ENCODE data around the gene CST9.
A peak's percentile ranks its signal among the peaks of the same experiment; 100 is the strongest.
"Not testable (repeated sequence)": the region's sequence is repeated elsewhere in the genome, so short reads cannot be mapped to it uniquely, and the experiment has no call there.

The CST9 gene

DNA sequence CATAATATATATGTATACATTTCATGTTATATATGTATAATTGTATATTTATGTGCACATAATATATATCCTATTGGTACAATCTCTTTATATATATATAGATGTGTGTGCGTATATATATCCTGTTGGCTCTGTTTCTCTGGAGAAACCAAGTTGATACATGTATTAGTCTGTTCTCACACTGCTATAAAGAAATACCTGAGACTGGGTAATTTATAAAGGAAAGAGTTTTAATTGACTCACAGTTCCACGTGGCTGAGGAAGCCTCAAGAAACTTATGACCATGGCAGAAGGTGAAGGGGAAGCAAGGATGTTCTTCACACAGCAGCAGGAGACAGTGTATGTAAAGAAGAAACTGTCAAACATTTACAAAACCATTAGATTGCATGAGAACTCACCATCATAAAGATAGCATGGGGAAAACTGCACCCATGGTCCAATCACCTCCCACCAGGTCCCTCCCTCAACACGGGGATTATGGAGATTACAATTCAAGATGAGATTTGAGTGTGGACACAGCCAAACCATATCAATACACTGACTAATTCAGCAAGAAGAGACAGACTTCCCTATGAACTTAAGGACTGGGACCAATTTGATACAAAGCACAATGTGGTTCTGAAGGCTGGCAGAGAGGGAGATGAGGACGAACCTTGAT lies 18.1 kb upstream of the CST9 start:
- DNase-seq = no peak

DNA sequence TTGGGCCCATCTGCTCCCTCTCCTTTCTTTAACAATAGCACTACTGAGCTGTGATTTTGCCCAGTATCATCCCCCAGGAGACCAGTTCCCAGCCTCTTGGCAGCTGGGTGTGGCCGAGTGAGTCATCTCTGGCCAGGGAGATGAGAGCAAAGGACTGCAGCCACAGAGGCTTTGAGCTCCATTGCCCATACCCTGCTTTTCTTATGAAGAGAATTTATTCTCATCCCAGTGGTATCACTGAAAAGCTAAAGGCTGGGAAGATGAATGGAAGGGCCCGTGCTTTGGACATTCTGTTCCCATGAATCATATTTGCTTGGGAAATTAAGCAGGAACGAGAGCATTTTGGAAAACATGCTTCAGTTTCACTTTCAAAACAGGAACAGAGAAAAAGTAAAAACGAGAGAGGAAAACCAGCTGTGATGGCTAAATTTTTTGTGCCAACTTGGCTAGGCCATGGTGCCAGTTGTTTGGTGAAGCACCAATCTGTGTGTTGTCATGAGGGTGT lies 17.2 kb upstream of the CST9 start:
- no peak for DNase-seq

DNA sequence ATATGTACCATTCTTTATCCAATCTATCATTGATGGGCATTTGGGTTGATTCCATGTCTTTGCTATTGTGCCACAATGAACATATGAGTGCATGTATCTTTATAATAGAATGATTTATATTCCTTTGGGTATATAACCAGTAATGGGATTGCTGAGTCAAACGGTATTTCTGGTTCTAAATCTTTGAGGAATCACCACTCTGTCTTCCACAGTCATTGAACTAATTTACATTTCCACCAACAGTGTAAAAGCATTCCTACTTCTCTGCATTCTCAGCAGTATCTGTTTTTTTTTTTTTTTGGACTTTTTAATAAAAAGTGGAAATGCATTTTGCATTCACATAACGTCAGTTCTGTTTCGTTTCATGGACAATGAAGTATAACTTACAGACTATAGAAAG lies 16.7 kb upstream of the CST9 start:
- DNase-seq = not testable (repeated sequence)

DNA sequence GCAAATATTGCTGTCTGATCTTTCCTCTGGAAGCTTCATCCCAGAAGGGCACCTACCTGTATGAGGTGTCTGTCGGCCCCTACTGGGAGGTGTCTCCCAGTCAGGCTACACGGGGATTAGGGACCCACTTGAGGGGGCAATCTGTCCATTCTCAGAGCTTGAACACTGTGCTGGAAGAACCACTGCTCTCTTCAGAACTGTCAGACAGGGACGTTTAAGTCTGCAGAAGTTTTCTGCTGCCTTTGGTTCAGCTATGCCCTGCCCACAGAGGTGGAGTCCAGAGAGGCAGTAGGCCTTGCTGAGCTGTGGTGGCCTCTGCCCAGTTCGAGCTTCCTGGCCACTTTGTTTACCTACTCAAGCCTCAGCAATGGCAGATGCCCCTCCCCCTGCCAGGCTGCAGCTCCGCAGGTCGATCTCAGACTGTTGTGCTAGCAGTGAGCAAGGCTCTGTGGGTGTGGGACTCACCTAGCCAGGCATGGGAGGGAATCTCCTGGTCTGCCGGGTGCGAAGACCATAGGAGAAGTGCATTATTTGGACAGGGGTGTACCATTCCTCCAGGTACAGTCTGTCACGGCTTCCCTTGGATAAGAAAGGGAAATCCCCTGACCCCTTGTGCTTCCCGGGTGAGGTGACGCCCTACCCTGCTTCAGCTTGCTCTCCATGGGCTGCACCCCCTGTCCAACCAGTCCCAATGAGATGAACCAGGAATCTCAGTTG lies 15.1 kb upstream of the CST9 start:
- not testable (repeated sequence) for DNase-seq

DNA sequence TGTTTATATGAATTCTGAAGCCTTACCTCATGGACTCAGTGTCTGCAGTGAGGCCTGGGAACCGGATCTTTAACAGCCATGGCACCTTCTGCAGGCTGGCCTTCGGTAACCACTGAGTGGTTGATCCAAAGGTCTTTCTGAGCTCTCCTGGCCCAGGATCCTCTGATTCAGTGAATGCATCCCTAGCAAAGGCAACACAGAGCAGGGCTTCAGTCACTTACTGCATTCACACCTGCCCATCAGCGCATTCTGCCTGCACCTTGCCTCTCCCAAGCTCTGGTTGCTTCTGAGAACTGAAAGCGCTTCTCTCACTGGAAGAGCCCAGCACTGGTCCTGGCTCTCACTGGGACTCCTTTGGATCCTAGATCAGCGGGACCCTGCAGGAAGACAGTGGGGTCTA lies 8.4 kb upstream of the CST9 start:
- DNase-seq = no peak

DNA sequence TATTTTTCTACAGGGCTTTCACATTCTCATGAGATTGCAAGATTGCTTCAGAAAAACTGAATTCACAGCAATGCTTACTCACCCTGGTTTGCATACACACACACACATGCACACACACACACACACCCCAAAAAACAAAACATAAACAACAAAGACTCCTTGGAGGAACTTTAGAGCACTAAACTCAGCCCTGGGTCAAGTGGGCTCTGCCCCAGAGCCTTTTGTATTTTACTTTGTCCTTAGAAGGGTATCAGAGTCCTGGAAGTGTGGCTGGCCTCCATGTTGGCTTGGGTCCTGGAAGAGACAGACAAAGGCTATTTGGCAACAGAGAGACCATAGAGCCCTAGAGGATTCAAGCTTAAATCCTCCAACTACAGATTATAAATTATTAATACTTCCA lies 8.0 kb upstream of the CST9 start:
- DNase-seq = no peak

DNA sequence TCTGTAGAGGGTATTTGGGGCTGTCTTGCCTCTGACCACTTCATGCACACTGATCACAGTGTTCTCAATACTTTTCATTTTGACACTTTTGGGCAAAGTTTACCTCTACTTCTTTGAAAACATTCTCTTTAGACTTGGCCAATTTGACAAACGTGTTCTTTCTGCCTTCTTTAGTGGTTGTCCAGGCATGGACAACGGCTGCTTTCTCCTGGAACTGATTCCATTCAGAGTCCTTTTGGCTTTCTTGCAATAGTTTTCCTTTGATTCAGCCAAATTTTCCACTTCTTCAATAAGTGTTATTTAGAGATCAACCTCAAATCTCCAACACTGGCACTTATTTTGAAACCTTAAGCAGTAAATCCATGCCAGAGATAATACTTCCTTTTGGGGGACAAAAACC lies 6.7 kb upstream of the CST9 start:
- no peak for DNase-seq

DNA sequence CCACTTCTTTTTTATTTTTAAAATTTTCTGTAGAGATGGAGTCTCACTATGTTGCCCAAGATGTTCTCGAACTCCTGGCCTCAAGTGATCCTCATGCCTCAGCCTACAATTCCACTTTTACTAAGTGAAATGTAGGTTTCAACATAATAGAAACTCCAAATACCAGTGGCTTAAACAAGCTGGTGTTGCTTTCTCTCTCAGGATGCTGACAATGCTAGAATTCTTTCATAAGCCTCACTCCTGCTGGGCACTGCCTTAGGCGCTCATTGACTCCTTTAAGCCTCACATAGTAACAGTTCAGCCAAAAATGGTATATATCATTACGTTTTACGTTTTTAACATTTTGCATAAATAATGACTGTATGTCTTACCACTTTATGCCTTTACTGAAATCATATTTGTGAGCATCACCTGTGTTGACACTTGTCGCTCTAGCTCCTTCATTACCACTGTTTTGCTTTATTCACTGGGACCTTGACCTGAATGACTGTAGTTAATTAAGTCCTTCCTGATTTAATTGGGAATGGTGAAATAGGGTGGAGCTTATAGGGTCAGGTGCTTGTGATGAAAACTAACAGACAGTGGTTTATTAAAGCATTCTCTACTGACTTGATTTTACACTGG lies 3.9 kb upstream of the CST9 start:
- no peak for DNase-seq

DNA sequence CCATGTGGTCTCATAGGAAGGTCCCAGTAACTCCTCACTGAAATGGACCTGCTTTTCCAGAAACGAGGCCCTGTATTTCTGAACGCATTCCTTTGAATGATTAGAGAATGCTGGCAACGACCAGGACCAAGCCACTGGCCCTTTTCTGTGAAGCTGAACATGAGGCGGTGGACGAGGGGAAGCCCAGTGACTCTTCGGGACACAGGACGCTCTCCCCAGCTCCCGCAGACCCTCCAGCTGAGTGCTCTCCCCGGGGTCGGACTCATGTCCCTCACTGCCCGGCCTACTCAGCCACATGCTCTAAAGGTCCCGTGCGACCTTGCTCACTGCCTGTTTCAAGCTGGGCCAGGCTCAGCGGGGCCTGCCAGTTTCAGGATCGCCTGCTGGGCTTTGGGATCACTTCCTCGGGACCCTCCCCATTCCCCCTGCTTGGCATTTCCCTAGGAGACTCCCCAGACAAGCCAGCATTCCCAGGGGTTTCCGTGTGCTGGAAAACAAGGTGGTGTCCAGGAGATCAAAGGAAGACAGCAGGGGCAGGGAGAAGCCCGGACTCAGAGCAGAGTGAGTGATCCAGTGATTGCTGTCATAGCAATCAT lies 2.6 kb upstream of the CST9 start:
- DNase-seq = no peak

DNA sequence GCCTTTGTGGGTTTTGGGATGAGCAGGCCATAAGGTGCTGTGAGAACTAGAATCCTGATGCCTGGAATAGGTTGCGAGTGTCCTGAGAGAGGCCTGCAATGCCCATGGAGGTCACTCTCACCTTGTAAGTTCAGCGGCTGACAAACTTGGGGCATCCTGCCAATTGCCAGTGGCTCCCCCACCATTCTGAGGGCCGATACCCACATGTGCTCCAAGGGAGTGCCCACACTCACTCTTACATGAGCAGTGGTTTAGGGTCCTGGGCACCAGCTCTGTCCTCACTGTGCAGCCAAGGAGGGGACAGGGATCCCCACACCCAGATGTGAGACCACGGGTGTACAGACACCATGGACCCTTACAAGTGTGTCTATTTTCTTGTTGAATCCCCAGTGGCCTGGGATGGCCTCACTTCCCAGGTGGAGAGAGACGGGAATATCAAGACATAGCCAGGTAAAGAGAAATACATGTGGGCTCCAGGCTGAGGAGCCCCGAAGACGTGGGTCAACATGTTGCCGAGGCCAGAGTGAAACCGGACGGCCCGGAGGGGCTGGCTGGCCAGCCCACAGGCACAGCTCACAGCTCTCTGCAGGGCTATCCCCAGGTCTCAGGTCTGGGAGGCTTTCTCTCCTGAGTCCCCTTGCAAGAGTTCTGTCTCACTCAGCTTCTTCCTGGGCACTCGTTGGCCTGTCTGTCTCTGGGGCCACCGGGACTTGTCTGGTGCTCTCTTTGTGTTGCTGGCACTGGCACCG lies 2.0 kb upstream of the CST9 start:
- no peak for DNase-seq

DNA sequence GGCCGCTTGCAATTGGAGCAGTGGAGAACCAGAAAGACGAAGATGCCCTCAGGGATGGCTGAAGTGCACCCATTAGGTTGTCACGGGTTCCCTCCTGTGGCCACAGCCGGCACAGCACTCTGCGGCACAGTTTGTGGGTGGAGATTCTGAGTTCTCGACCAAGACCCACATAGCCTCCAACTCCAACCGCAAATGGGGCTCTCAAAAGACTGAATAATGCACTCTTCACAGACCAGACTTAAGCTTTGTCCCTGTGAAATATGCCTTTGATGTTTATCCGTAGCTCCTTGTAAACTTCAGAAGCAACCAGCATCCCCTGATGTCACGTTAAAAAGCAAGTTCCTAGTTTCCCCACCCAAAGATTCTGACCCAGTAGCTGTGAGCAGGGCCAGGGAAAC lies 934 bp upstream of the CST9 start:
- peak; percentile 57 for DNase-seq

DNA sequence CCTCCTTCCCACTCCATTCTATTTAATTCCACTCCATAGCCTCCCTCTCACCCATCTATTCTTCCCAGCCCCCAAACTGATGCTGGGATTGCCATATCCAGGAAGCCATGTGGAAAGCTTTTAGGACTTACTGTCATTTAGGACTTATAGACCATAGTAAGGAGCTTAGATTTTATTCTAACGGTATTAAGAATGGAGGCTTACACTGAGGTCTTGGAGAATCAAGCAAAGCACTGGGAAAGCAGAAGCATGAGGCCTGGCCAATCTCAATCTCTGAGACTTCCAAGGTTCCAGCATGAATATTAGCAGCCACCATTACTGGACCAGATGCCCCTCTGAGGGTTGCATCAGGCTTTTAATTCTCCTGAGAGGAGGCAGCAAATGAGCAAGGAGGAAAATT lies 1.4 kb downstream of the CST9 start:
- DNase-seq = no peak

DNA sequence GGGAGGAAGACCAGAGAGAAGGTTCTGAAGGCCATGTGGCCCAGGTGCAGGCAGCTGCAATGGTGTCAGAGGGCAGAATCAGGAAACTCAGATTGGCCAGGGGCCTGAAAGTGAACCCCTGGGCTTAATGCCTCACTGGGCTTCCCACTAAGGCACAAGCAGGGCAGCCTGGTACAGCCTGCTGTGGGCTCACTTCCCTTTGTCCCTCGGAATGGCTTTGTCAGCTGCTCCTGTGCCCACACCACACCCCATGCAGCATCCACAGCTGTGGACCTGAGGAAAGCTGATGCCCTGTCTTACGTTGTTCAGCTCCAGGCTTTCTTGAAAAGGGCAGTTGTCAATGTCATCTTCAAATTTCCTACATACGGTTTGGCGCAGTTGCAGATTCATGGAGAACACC lies 2.4 kb downstream of the CST9 start:
- no peak for DNase-seq

DNA sequence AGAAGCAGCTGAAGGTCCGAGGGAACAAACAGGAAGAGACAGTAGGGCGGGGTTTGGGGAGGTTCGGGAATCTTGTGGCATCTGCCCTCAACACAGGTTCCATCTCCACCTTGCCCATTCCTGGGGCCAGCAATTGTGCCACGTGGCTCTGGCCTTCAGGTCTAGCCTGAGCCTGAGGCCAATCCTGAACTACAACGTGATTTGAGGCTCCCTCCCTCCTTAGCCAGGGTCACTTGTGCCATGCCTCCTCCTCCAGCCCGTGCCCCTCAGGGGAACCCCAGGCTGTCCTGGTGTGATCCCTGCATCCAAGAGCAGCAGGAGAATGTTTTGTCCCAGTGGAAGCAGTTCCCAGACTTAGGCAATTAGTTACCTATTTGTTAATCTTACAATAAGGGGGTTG lies 3.0 kb downstream of the CST9 start:
- DNase-seq = no peak

DNA sequence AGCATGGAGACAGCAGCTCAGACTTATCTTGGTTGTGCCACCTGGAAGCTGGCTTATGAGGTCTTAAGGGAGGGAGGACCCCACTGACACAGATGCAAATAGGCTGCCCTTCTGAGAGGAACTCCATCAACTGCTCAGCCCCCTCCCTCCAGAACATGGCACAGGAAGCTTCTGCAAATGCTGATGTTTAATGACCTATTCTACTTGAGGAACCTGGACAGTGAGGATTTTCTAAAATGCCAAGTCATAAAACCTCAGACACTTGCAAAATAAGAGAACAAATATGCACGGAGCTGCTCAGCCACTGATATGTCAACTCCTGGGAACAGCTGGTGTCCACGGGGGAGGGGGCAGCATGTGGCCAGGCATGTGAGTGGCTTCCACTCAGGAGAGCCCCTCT lies 3.5 kb downstream of the CST9 start:
- no peak for DNase-seq

DNA sequence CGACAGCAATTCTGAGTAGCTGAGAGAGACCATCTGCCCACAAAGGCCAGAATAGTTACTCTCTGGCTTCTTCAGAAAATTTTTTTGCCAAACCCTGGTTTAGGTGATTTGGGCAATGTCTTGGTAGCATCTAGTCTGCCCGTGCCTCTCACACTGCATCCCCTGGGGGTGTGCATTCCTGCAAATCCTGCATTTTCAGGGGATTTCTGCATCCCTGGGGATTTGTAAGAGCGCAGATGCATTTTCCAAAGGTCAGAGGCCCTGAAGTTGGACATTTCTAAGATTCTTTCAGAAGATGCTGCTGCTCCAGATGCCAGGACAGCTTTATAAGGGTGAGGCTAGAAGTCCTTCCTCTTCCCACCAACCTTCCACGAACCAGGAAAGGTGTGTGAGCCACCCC lies 4.0 kb downstream of the CST9 start:
- no peak for DNase-seq

DNA sequence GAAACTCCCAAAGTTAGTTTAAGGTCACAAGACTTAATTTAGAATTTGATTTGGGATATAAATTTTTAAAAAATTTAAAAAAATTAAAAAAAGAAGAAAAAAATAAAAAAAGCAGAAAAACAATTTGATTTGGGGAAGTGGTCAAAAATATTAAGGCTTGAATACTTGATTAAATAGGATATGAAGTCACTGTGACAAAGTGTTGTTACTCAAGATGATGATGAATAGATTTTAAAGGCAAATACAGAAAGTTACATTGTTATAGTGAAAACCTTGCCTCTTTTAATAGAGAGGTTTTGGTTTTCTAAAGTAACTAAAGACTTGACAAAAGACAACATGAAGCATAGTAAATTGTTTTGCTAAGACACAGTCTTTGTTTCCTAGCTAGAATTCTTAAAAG lies 7.2 kb downstream of the CST9 start:
- DNase-seq = no peak

DNA sequence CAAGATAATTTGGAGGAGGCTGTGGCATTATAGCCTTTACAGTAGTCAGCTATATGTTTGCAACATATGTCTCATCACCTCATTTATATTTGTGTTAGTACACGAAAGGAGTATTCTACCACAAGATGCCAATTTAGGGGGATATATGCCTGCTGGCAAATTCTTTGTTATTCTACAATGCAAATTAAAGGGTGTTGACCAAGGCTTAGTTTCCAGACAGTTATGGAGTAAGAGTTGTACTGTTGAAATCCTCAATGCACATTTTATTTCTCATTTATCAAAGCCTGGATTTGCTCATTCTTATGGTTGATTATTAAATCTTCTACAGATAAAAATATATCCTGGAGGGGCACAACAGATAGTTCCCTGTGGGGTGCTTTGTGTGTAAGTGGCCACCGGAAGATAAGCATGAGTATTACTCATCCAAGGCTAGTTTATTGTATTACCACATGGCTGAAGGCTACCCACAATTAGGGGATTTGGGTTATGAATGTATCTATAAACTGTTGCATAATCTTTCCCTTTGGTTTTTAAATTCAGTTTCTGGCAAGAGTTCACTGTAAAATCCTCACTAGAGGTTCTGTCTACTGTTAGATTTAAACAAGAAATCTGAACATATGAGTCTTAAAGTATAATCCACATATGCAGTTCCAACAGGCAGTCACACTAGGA lies 9.0 kb downstream of the CST9 start:
- DNase-seq = no peak

DNA sequence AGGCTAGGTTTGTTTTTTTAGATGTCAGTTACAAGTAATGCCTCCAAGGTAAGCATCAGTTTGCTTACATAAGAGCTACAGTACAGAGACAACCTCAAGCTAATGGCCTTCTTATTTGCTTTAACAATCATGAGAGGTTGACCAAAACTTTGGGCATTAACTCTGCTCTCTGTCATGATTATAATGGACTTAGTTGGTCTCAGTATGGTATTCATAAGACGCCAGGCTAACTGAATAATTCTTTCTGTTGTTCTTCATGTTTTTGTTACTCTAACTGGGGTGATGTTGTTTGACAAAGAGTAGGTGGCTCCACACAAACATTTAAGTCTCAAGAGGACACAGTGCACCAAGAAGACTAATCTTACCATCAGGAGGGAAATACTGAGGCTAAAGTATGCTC lies 9.8 kb downstream of the CST9 start:
- no peak for DNase-seq

DNA sequence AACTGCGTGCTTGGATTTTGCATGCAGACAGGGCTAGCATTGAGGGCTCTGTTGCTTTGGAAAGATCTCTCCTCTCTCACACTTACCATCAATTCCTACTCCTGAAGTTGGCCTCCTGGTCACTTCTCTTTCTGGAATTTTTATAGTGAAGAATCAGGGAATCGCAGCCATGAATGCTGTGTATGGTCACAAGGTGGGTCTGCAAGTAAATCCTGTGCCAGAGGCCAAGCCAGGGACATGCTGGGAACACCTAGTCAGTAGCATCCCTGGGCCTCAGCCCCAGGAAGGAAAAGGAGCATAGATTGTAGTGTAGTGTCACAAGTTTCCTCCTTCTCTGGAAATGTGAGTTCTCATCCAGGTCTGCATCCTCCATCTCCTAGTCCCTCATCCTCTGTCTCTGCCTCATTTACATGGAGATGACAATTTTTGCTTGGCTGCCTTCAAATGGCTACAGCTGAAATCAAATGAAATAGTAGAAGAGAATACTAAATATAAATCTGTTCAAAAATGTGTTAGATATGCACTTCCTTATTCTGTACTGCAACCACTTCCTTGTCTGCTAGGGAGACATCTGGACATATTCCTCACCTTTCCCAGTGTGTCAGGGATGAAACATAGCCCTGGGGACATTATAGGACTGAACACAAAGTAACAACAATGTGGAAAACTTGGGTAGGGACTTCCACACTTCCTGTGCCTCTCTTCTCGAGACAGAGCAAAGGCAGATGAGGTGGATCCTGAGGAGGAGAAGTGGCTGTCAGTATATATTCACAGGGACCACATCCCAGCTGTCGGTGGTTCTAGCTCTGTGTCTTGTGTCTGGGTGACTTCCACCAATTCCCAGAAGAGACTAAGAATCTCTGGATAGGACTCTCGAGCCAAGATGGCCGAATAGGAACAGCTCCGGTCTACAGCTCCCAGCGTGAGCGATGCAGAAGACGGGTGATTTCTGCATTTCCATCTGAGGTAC lies 17.0 kb downstream of the CST9 start:
- no peak for DNase-seq

DNA sequence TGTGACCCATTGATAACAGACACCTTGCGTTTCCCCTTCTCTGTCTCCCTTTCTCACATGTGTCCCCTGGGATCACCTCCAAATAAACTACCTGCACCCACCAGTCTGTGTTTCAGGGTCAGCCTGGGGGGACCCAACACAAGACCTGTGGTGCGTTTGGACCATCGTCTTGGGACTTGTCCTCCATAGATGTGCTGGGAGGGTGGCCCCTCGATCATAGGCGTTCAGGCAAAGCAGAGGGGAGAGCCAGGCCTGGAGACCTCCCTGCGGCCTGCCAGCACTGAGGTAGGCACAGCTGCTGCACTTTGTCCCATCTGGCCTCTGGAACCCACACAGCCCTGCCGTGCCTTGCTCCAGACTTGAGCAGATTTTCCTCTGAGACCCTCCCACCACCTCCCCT lies 18.1 kb downstream of the CST9 start:
- DNase-seq = no peak

Measured in NCI-H1092 (cell line).